Neural cell (in vitro differentiated cells): ENCODE data around the gene SGPP2. TPM values are rescaled to one million over a fixed set of nuclear protein-coding genes. Genes with fewer than 3 reads are reported as not detected.

Experiments used
- H2AFZ ChIP-seq: fragments of 200-600, 300-800 bp; sonication (generic), shearing (Covaris generic); 2 replicates; pipeline ENCODE4 v1.6.0; 2014; ENCODE audit warnings: low read depth, mild to moderate bottlenecking, antibody characterized with exemption, low read length, moderate library complexity
- H3F3A ChIP-seq: fragments of 200-600 bp; shearing (Covaris generic); 2 replicates; pipeline ENCODE4 v1.6.1; 2016; ENCODE audit warnings: mild to moderate bottlenecking, moderate library complexity, mixed read lengths, antibody characterized with exemption, low read length; ENCODE audit not compliant: insufficient read depth, poor library complexity, severe bottlenecking
- H3K27ac ChIP-seq: fragments of 200-600, 300-800 bp; sonication (generic), shearing (Covaris generic); 2 replicates; pipeline ENCODE4 v1.5.1; 2014; ENCODE audit warnings: mild to moderate bottlenecking, low read length, moderate library complexity
- H3K27me3 ChIP-seq: fragments of 300-800, 200-600 bp; sonication (generic), shearing (Covaris generic); 2 replicates; pipeline ENCODE4 v1.6.0; 2014; ENCODE audit warnings: mild to moderate bottlenecking, low read depth, low read length, moderate library complexity; ENCODE audit not compliant: insufficient read depth
- H3K36me3 ChIP-seq: fragments of 300-800, 200-600 bp; sonication (generic), shearing (Covaris generic); 2 replicates; pipeline ENCODE4 v1.5.1; 2014; ENCODE audit warnings: mild to moderate bottlenecking, antibody characterized with exemption, low read length, moderate library complexity; ENCODE audit not compliant: insufficient read depth
- H3K4me2 ChIP-seq: fragments of 300-800, 200-600 bp; sonication (generic), shearing (Covaris generic); 2 replicates; pipeline ENCODE4 v1.6.0; 2014; ENCODE audit warnings: mild to moderate bottlenecking, low read length
- H3K4me3 ChIP-seq: fragments of 300-800, 200-600 bp; sonication (generic), shearing (Covaris generic); 2 replicates; pipeline ENCODE4 v1.5.1; 2014; ENCODE audit warnings: mild to moderate bottlenecking, low read length, moderate library complexity
- H3K79me2 ChIP-seq: fragments of 200-600 bp; shearing (Covaris generic); replicated peaks from 2 replicates; pipeline ENCODE4 v1.6.0; 2014; ENCODE audit warnings: mild to moderate bottlenecking, low read length, moderate library complexity; ENCODE audit not compliant: insufficient read depth
- H3K9ac ChIP-seq: fragments of 300-800, 200-600 bp; sonication (generic), shearing (Covaris generic); 2 replicates; pipeline ENCODE4 v1.6.1; 2016; ENCODE audit warnings: mild to moderate bottlenecking, low read length, mixed read lengths
- H3K9me2 ChIP-seq: fragments of 200-600 bp; shearing (Covaris generic); 2 replicates; pipeline ENCODE4 v1.6.1; 2016; ENCODE audit warnings: mild to moderate bottlenecking, low read length, mixed read lengths; ENCODE audit not compliant: insufficient read depth
- H3K9me3 ChIP-seq: fragments of 200-600, 300-800 bp; sonication (generic), shearing (Covaris generic); 2 replicates; pipeline ENCODE4 v1.6.1; 2016; ENCODE audit warnings: mild to moderate bottlenecking, mixed run types, low read length, moderate library complexity, mixed read lengths
- H4K20me1 ChIP-seq: fragments of 200-600 bp; shearing (Covaris generic); 2 replicates; pipeline ENCODE4 v1.6.1; 2016; ENCODE audit warnings: mild to moderate bottlenecking, mixed run types; ENCODE audit not compliant: insufficient read depth
- EP300 ChIP-seq: fragments of 450-650 bp; conservative IDR thresholded peaks from 2 replicates; pipeline ENCODE4 v1.6.1; 2014; ENCODE audit warnings: antibody characterized with exemption, mild to moderate bottlenecking, moderate library complexity; ENCODE audit not compliant: poor library complexity, severe bottlenecking
- EZH2 ChIP-seq: fragments of 200-600, 300-800 bp; shearing (Covaris generic), sonication (generic); IDR thresholded peaks from 2 replicates; pipeline ENCODE4 v1.6.1; 2014; ENCODE audit warnings: antibody characterized with exemption, low read length, borderline replicate concordance, mild to moderate bottlenecking; ENCODE audit not compliant: insufficient read depth, poor library complexity, severe bottlenecking
- MXI1 ChIP-seq: fragments of 450-650 bp; conservative IDR thresholded peaks from 2 replicates; pipeline ENCODE4 v1.6.1; 2014; ENCODE audit warnings: antibody characterized with exemption, mild to moderate bottlenecking; ENCODE audit not compliant: poor library complexity, severe bottlenecking
- POLR2AphosphoS5 ChIP-seq: IDR thresholded peaks from 2 replicates; pipeline ENCODE4 v1.6.1; 2012
- RAD21 ChIP-seq: fragments of 450-650 bp; conservative IDR thresholded peaks from 2 replicates; pipeline ENCODE4 v1.6.1; 2014; ENCODE audit warnings: antibody characterized with exemption, mild to moderate bottlenecking, moderate library complexity
- SMC3 ChIP-seq: fragments of 450-650 bp; conservative IDR thresholded peaks from 2 replicates; pipeline ENCODE4 v1.6.1; 2014; ENCODE audit warnings: antibody characterized with exemption, mild to moderate bottlenecking, moderate library complexity; ENCODE audit not compliant: poor library complexity
- TAF1 ChIP-seq: IDR thresholded peaks from 2 replicates; pipeline ENCODE4 v1.6.1; 2012; ENCODE audit warnings: low read depth
- polyA plus RNA-seq: library from polyadenylated mRNA; depleted of rRNA; stranded (reverse); fragments of >200 nt; gene quantifications from 2 replicates; pipeline ENCODE4 v1.2.3, GENCODE V29; 2014
- TF ChIP-seq, protein P1 (sequence below): fragments of 450-650 bp; IDR thresholded peaks from 2 replicates; pipeline ENCODE4 v1.5.1; 2014; ENCODE audit warnings: antibody characterized with exemption, mild to moderate bottlenecking, moderate library complexity; ENCODE audit not compliant: poor library complexity, severe bottlenecking
- TF ChIP-seq, protein P2 (sequence below): IDR thresholded peaks from 2 replicates; pipeline ENCODE4 v1.6.1; 2012; ENCODE audit warnings: borderline replicate concordance

The SGPP2 gene
- polyA plus RNA-seq, 1 donor from 2014 or later, result 0.38 TPM

DNA sequence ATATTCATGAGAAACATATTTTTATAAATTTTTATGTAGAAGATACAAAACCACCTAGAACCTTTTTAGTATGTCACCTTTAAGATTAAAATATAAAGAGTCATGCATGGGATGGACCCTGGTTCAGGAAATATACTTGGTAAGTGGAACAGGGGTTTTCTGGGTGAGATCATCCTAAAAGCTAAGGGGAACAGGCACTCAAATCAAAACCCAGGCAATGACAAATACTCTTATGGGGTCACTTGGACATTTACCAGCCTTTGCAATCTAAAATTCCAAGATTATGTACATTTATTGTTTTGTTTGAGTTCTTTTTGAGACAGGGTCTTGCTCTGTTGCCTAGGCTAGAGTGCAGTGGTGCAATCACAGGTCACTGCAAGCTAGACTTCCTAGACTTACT is 65.8 kb downstream of the SGPP2 start:
- Histone ChIP-seq H3K9me2 (no peaks in the 10 kb centered on the region), H4K20me1 (no peaks in the 10 kb centered on the region), H3K27ac (no peak overlapping the region), H2AFZ (no peak overlapping the region), H3F3A (no peaks in the 10 kb centered on the region), H3K4me2 (no peak overlapping the region), H3K36me3 (no peaks in the 10 kb centered on the region), H3K79me2 (no peaks in the 10 kb centered on the region), H3K27me3 (no peaks in the 10 kb centered on the region), H3K9me3 (peaks cover 6% of the 10 kb centered on the region), H3K4me3 (no peak overlapping the region), H3K9ac (no peak overlapping the region)
- TF ChIP-seq POLR2AphosphoS5, result no peak
- TF ChIP-seq, protein P1, sequence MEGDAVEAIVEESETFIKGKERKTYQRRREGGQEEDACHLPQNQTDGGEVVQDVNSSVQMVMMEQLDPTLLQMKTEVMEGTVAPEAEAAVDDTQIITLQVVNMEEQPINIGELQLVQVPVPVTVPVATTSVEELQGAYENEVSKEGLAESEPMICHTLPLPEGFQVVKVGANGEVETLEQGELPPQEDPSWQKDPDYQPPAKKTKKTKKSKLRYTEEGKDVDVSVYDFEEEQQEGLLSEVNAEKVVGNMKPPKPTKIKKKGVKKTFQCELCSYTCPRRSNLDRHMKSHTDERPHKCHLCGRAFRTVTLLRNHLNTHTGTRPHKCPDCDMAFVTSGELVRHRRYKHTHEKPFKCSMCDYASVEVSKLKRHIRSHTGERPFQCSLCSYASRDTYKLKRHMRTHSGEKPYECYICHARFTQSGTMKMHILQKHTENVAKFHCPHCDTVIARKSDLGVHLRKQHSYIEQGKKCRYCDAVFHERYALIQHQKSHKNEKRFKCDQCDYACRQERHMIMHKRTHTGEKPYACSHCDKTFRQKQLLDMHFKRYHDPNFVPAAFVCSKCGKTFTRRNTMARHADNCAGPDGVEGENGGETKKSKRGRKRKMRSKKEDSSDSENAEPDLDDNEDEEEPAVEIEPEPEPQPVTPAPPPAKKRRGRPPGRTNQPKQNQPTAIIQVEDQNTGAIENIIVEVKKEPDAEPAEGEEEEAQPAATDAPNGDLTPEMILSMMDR, result no peak
- no peak for TF ChIP-seq SMC3
- no peak for TF ChIP-seq MXI1

- no peaks in the 10 kb centered on the region for H3K79me2 ChIP-seq
- no peak overlapping the region for H3K4me2 ChIP-seq
- no peaks in the 10 kb centered on the region for H3K9me2 ChIP-seq
- H3K9ac ChIP-seq, result no peak overlapping the region
- H3K4me3 ChIP-seq, result no peak overlapping the region
- H3K27me3 ChIP-seq, result no peaks in the 10 kb centered on the region
- peaks cover 6% of the 10 kb centered on the region for H3K9me3 ChIP-seq
- no peaks in the 10 kb centered on the region for H3F3A ChIP-seq
- no peak overlapping the region for H3K27ac ChIP-seq
- H2AFZ ChIP-seq, result no peak overlapping the region
- TF ChIP-seq, protein P2, sequence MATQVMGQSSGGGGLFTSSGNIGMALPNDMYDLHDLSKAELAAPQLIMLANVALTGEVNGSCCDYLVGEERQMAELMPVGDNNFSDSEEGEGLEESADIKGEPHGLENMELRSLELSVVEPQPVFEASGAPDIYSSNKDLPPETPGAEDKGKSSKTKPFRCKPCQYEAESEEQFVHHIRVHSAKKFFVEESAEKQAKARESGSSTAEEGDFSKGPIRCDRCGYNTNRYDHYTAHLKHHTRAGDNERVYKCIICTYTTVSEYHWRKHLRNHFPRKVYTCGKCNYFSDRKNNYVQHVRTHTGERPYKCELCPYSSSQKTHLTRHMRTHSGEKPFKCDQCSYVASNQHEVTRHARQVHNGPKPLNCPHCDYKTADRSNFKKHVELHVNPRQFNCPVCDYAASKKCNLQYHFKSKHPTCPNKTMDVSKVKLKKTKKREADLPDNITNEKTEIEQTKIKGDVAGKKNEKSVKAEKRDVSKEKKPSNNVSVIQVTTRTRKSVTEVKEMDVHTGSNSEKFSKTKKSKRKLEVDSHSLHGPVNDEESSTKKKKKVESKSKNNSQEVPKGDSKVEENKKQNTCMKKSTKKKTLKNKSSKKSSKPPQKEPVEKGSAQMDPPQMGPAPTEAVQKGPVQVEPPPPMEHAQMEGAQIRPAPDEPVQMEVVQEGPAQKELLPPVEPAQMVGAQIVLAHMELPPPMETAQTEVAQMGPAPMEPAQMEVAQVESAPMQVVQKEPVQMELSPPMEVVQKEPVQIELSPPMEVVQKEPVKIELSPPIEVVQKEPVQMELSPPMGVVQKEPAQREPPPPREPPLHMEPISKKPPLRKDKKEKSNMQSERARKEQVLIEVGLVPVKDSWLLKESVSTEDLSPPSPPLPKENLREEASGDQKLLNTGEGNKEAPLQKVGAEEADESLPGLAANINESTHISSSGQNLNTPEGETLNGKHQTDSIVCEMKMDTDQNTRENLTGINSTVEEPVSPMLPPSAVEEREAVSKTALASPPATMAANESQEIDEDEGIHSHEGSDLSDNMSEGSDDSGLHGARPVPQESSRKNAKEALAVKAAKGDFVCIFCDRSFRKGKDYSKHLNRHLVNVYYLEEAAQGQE, result no peak
- TF ChIP-seq EZH2, result no peak
- TF ChIP-seq MXI1, result no peak
- TF ChIP-seq POLR2AphosphoS5, result no peak
- TF ChIP-seq, protein P1, result no peak
- TF ChIP-seq RAD21, result no peak
- TF ChIP-seq TAF1, result no peak
- no peak for TF ChIP-seq EP300
- TF ChIP-seq SMC3, result no peak
- no peaks in the 10 kb centered on the region for H4K20me1 ChIP-seq
- no peaks in the 10 kb centered on the region for H3K36me3 ChIP-seq
These were observed 68.3 kb downstream of the SGPP2 start for GRCh38 chr2:222492683-222493082.
